M059J (cell line): Measurements from ENCODE around the gene KAT6B. TPM values are rescaled to one million over a fixed set of nuclear protein-coding genes. Genes with fewer than 3 reads are reported as not detected.

ENCODE experiments used
- DNase-seq: peaks from one replicate; pipeline ENCODE4 v3.0.0-alpha.2; 2012; ENCODE audit warnings: low read depth
- total RNA-seq: library from RNA; depleted of rRNA; stranded (reverse); fragments of >200 nt; shearing (Covaris generic); gene quantifications from 2 replicates; pipeline ENCODE4 v1.2.3, GENCODE V29; 2014

Gene KAT6B
- total RNA-seq, 1 experiment from 2014 or later, result 5.8 TPM

DNA sequence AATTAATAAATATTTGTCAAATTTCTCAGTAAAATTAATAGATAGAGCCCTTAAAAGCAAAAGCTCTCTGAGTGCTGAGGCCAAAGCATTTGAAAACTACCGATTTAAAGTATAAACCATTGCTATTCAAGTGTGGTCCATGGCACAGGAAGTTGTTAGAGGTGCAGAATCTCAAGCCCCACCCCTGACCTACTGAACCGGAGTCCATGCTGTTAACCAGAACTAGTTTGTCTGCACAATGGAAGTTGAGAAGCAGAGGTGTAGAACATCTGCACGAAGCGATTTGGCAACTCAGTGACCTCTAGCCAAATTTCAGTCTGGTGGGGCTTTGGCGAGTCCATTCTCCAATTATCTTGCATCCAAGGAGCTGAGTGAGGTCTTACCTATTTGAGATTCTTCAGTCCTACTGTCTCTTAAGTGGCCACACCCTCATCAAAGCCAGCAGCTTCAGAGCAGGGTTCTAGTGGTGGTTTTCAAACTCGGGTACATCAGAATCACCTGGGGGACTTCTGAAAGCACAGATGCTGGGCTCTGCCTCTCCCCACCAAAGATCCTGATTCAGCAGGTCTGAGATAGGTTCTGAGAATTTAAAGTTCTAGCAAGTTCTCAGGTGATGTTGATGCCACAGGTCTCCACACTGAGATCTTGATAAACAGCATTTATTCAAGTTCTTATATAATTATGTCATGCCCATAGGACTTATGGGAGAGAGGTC is 188.3 kb downstream of the KAT6B start:
- no peak for DNase-seq

DNA sequence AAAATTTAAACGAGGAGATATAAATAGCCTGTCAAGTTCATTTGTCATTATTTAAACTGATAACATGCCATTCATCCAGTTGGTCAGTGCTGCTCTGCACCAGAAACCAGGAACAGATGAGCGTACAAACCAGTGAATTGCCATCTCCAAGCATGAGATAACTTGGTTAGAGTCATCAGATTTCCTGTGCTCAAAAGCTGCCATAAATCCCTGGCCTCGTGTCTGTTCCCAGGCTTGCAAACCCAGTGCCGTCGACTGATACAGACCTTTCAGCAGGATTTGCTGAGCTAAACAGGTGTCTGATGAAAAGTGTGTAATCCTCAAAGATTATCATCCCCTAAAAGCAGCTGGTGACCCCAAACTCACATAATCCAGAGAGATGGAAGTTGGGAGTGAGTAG is 189.0 kb downstream of the KAT6B start:
- no peak for DNase-seq

DNA sequence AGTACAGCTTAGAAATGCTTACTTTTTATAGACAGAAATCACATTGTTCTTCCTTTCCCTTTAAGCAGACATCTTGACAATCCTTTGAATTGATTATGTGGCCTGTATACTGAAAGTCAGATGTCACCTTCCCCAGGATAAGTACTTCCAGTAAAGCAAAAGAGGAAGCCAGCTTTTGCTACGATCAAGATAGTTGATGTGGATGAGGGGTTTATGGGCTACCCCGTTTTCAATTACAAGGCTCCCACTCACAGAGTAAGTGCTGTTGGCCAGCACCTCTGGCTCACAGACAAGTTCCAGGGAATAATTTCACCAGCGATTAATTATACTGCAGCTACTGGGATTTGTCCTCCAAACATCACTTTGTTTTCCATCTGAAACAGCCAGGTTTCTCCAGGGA is 189.9 kb downstream of the KAT6B start:
- no peak for DNase-seq

DNA sequence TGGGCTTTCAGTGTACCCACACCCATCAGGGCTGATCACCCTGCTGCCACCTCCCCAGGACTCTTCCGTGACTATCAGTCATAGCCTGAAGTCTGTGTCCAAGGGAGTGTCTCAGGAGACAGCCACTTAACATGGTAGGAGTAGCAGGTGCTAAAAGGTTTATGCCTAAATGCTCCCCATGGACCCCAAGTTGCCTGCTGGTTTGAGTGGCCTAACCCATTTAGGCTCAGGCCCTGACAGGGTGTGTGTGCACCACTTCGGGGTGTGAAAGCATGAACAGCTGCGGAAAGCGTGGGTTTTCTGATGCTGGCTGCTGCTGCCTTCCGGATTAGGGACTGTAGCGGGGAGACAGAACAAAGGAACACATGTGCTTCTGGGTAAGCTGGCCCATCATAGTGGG is 191.9 kb downstream of the KAT6B start:
- DNase-seq, result no peak

DNA sequence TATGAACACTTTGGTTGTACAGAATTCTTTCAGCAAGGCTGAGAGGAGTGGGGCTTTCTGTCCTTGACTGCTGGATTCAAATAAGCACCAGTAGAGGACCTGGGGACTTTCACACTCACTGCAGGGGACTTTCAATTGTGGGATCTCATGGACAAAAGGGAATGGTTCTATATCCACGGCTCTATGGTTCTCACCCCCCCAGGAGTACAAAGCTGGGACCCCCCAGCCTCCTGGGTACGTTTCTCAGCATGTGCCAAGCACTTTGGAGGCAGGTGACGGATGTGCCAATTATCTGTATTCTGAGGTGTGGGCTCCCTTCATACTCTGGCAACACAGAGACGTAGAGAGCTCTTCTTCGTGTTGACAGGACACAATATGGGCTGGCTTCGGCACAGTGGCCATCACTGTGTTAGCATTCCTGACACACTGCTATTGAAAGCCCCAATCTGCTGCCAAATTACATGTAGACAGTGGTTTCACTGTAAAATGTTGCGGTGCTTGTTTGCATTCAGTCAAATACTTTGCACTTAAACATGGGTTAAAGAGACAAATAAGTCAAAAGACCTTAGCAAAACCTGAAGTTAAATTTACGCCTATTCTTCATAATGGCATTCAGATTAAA is 192.4 kb downstream of the KAT6B start:
- no peak for DNase-seq

DNA sequence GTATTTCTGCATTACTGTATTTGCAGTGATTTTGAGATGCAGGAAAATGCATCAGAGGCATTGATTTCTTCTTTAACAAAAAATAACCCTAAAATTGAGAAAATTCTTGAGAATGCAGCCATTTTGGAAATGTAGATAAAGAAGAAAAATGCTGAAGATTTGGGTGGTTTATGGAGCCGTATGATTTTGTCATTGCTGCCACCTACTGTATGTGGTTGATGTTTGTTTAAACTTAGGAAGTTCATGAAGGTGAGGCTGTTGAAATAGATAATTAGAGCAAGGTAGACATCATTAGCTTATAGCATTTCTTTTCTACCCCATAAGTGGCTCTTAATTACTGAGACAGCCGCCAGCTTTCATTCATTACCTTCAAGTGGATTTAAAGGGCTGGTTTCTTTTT is 193.0 kb downstream of the KAT6B start:
- peak; percentile 40 for DNase-seq

DNA sequence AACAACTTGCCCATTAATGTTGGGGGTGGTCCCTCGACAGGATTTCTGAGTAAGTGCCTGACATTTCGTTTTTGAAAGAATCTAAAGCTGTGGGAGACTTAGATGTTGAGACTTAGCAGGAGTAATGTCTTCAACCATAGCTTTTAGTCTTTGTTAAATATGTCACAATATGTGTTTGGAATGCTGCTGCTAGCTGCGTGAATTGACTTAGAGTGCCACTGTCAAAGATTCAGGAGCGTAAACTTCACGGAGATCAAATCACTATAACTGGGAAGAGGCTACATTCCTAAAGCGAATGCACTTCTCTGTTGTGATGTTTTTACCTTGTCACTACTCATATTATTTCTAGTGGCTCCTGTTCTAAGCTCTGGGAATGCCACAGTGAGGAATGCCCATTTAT is 193.8 kb downstream of the KAT6B start:
- DNase-seq, result no peak

DNA sequence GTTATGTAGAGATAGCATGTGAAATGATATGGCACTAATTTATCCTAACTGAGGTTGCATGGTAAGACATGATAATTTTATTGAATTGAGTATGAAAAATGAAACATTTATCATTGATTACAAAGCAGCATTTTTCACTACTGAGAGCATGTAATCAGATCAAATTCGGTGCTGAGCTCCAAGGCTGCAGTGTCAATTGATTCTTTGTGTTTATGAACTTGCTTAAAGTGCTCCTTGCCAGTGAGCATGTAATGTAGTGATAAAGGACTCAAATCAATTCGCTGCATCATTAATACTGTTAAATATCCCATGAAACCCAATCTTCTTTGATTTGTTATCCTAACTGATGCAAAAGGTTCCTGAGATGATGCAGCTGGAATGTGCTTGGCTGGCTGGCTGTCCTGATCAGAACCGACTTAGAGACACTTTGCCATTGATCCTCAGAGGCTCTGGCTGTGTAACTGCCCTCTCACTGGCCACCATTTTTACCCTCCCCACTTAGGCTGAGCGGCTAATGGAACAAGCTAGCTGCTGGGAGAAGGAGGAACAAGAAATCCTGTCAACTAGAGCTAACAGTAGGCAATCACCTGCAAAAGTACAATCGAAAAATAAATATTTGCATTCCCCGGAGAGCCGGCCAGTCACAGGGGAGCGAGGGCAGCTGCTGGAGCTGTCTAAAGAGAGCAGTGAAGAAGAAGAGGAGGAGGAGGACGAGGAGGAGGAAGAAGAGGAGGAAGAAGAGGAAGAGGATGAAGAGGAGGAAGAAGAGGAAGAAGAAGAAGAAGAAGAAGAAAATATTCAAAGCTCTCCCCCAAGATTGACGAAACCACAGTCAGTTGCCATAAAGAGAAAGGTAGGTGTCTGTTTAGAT is 195.2 kb downstream of the KAT6B start:
- no peak for DNase-seq

DNA sequence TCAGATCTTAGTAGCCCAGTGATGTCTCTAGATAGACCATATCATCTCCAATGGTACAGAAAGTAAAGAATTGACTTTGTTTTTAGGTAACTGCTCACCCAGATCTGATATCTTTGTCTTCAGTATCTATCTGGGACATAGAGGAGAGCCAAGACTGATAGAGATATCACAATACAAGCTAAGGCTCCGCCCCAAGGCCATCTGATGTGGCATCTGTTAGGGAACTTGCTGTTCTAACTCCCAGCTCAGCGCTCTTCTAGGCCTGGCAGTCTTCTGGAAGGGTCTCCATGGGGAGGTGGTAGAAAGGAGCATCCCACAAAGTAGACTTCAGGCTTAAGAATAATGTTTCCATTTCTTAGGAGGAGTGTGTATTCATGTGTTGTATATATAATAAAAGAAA is 196.7 kb downstream of the KAT6B start:
- no peak for DNase-seq

DNA sequence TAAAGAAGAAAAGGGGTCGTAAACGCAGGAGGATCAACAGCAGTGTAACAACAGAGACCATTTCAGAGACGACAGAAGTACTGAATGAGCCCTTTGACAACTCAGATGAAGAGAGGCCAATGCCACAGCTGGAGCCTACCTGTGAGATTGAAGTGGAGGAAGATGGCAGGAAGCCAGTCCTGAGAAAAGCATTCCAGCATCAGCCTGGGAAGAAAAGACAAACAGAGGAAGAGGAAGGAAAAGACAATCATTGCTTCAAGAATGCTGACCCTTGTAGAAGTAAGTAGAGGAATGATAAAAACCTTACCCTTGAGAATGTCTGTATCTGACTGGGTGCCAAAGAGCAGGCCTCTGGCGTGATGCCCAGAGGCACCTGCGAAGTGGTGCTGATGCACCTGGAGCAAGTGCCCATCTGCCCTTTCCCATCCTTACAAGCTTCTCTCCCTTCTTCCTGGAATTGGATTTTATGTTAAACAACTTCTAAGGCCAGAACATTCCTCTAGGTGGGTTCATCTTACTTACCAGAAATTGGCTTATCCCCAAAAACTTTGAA is 198.6 kb downstream of the KAT6B start:
- no peak for DNase-seq

DNA sequence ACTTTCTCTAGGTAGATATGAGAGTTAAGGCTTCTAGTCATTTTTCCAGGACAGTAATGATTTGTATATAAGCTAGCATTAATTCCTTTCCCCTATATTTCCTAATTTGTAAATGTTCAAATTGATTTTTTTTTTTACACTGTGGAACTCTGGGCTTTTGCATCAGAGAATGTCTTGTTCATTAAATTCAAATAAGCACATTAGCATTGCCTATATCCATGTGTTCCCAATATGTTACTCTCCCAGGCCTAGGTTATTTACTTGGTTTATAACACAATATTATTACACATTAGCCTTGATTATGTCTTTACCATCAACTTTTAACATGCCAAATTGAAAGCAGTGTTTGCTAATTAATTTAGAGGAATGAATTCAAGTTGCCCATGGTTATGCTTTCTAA is 201.6 kb downstream of the KAT6B start:
- DNase-seq, result no peak

DNA sequence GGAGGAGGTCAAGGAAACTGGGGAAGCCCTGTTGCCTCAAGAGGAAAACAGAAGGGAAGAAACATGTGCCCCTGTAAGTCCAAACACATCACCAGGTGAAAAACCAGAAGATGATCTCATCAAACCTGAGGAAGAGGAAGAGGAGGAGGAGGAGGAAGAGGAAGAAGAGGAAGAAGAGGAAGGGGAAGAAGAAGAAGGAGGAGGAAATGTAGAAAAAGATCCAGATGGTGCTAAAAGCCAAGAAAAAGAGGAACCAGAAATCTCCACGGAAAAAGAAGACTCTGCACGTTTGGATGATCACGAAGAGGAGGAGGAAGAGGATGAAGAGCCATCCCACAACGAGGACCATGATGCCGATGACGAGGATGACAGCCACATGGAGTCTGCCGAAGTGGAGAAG is 202.3 kb downstream of the KAT6B start:
- no peak for DNase-seq

DNA sequence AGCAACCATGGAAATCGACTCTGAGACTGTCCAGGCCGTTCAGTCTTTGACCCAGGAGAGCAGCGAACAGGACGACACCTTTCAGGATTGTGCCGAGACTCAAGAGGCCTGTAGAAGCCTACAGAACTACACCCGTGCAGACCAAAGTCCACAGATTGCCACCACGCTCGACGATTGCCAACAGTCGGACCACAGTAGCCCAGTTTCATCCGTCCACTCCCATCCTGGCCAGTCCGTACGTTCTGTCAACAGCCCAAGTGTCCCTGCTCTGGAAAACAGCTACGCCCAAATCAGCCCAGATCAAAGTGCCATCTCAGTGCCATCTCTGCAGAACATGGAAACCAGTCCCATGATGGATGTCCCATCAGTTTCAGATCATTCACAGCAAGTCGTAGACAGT is 203.0 kb downstream of the KAT6B start:
- no peak for DNase-seq

DNA sequence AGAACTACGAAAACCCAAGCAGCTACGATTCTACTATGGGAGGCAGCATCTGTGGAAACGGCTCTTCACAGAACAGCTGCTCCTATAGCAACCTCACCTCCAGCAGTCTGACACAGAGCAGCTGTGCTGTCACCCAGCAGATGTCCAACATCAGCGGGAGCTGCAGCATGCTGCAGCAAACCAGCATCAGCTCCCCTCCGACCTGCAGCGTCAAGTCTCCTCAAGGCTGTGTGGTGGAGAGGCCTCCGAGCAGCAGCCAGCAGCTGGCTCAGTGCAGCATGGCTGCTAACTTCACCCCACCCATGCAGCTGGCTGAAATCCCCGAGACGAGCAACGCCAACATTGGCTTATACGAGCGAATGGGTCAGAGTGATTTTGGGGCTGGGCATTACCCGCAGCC is 203.5 kb downstream of the KAT6B start:
- DNase-seq, result no peak

DNA sequence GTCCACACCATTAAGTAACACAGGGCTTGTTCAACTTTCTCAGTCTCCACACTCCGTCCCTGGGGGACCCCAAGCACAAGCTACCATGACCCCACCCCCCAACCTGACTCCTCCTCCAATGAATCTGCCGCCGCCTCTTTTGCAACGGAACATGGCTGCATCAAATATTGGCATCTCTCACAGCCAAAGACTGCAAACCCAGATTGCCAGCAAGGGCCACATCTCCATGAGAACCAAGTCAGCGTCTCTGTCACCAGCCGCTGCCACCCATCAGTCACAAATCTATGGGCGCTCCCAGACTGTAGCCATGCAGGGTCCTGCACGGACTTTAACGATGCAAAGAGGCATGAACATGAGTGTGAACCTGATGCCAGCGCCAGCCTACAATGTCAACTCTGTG is 204.0 kb downstream of the KAT6B start:
- DNase-seq, result no peak

DNA sequence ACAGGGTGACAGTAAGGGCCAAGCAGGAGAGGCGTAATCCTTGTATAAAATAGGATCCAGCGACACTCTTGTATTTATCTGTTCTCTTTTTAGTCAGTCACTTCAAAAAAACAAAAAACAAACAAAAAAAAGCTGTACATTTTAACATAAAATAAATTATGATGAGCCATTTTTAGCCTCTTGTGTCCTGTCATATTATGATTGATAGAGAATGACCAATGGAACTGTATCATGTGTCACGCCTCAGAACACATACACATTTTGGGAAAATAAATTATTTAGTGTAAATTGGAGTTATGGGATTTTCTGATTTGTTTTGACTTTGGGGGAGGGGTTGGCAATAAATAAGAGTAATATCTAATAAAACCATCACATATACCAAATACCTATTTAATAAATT is 205.7 kb downstream of the KAT6B start:
- no peak for DNase-seq

DNA sequence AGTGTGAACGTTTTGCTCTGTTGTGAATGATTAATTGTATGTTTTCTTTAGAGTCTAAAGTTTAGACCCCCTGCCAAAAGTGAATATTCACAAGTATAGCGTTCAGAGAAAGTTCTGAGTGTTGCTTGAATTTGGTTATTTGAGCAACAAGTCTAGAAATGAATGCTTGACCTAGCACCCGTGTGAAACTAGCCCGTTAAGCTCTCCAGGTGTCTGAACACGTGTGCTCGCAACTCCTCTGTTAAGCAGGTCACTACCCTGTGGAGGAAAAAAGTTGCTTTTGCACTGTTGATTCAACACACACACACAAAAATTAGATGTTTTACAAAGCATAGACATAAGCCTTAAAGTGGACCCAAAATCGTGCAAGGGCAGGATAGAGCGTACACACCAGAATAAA is 206.4 kb downstream of the KAT6B start:
- no peak for DNase-seq

DNA sequence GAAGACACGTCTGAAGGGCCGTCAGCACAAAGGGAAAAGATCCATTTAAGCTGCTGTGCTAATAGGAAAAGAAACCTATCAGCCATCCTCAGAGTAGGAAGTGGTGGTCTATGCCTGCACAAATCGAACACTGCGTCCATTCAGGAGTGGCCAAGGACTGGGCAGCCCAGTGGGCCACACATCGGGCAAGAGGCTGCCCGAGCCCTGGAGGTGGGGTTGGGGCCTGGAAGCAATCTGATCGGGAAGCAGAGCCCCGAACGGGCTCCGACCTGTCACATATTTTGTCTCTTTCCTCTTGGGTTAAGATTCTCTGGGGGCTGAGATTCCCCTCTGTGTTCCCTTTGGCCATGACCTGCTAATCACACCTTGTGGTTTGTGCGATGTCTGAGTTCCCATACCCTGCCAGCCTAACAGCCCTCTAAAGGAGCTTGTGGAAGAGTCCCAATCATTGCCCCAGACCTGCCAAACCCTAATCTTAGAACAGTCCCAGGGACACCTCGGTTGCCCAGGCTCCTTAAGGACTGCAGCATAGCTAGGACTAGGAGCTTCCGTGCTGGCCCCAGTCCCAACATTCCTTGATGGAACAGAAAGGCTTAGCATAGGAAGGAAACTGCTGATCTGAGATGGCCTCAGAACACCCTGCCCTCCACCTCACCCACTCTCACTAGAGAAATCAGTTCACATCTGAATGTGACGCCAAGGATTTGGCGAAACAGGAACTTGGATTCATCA is 207.2 kb downstream of the KAT6B start:
- DNase-seq, result no peak

DNA sequence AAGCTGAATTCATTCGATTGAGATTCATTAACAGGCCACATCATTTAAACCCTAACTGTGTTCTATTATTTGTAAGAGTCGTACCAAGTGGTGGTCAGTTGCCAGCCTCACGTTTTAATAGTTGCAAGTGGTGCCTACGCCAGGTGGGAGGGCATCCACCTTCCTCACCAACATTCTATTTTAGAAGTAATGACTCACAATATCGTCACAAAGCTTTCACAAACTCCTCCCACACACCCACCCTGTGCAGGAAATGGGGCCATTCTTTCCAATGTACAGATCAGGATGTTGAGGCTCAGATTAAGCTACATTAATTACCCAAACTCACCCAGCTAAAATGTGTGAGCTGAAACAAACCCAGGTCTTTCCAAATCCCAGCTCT is 207.7 kb downstream of the KAT6B start:
- DNase-seq, result no peak

DNA sequence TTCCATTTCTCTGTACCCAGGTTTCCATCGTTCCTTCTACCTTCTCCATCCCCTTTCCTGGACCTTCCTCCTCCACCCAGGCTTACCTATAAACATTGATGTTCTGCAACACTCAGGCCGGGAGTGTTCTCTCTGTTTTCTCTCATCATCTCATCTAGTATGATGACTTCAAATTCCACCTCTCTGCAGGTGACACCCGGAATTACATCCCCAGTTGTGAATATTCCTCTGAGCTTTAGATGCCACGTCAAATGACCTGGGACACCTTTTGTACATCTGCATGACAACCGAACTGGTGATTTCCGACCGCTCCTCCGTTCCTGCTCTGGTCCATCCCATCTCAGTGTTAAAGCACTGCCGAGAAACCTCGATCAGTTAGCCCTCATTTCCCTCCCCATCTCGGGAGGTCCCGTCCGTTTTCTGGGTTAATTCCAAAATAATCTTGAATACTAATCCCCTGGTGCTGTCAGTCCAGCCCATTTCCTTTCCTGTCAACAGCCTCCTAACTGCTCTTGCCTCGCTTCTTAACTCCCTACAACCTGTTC is 208.4 kb downstream of the KAT6B start:
- no peak for DNase-seq

DNA sequence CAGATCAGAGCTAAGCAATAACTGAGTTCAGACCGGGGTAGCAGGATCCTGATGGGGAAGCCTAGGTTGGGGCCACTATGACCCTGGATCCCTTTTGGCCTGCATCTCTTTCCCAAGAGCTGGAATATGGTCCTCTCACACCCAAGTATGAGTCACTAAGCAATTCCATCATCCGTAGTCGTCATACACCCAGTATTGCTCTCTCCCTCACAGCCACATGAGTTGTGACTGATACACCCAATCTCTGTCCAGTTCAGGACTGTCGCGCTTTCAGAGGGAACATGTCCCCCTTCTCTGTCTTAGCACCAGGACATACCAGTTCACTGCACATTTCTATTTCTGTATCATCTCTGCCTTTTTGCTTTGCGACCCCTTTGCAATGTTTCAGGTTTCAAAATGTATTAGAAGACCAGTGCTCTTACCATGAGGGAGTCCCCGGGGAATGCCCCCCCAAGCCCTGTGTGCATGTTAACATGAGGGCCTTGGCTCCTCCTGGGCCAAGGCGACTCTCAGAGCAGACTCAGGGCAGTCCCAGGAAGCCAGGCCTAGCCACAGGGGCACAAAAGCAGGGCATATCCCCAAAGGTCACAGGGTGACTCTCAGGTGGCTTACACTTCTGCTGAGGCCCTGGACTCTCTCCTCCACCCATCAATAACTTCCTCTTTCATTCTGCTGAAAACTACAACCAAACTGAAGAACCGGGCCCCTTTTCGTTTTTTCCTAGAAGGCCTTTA is 209.7 kb downstream of the KAT6B start:
- DNase-seq, result peak; percentile 12
